PC-3 (cell line): ENCODE results near the gene KCNT1.

Experiments used
- EZH2 ChIP-seq: fragments of 300-600 bp; sonication (generic); IDR thresholded peaks from one replicate; pipeline ENCODE4 v1.6.1; 2017; ENCODE audit warnings: antibody characterized with exemption, mild to moderate bottlenecking, low read length; ENCODE audit not compliant: unreplicated experiment
- EZH2phosphoT487 ChIP-seq: fragments of 300-600 bp; sonication (generic); IDR thresholded peaks from 2 replicates; pipeline ENCODE4 v1.6.1; 2018; ENCODE audit warnings: mild to moderate bottlenecking, antibody characterized with exemption, low read length, borderline replicate concordance
- TF ChIP-seq, protein P1 (sequence below): fragments of 300-600 bp; sonication (generic); conservative IDR thresholded peaks from 2 replicates; pipeline ENCODE4 v1.5.1; 2017; ENCODE audit warnings: antibody characterized with exemption, low read depth, mild to moderate bottlenecking, low read length

GRCh38 chr9:135680056-135680455 is 21.9 kb upstream of the KCNT1 start:
- TF ChIP-seq EZH2phosphoT487 (no peak), EZH2 (no peak)
- TF ChIP-seq, protein P1, sequence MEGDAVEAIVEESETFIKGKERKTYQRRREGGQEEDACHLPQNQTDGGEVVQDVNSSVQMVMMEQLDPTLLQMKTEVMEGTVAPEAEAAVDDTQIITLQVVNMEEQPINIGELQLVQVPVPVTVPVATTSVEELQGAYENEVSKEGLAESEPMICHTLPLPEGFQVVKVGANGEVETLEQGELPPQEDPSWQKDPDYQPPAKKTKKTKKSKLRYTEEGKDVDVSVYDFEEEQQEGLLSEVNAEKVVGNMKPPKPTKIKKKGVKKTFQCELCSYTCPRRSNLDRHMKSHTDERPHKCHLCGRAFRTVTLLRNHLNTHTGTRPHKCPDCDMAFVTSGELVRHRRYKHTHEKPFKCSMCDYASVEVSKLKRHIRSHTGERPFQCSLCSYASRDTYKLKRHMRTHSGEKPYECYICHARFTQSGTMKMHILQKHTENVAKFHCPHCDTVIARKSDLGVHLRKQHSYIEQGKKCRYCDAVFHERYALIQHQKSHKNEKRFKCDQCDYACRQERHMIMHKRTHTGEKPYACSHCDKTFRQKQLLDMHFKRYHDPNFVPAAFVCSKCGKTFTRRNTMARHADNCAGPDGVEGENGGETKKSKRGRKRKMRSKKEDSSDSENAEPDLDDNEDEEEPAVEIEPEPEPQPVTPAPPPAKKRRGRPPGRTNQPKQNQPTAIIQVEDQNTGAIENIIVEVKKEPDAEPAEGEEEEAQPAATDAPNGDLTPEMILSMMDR, result no peak
